ENCODE data around the gene PAPPA2.
A peak's percentile ranks its signal among the peaks of the same experiment; 100 is the strongest.
"Not testable (repeated sequence)": the region's sequence is repeated elsewhere in the genome, so short reads cannot be mapped to it uniquely, and the experiment has no call there.

The PAPPA2 gene

DNA sequence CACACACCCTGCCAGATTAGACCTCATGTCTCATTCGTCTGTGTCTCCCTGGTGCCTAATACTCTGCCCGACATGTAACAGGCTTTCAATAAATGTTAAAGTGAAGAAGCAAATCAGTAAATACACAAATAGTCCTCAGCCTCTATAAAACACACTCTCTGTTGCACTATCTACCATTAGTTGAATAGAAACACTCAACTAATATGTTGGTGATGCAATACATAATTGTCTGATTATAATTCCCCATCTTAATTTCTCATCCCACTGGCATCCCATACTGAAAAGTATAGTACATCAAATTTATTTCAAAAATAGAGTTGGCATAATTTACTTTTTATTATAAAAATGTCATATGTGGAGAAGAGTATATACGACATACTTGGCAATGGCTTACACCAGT, 162.4 kb downstream of the PAPPA2 start:
- H3K4me3 Mint-ChIP-seq = no peak overlapping the region
- no peaks in the 10 kb centered on the region for H3K4me1 Mint-ChIP-seq
- ATAC-seq (replicated peaks) = no peak
- H3K9me3 Mint-ChIP-seq = peaks cover 5% of the 10 kb centered on the region in 2 donors
- no peak for DNase-seq
- H3K27ac Mint-ChIP-seq = no peak overlapping the region
- no peaks in the 10 kb centered on the region for H3K27me3 Mint-ChIP-seq
- H3K36me3 Mint-ChIP-seq = no peaks in the 10 kb centered on the region

- H3K4me3 Mint-ChIP-seq = no peak overlapping the region
- H3K27me3 Mint-ChIP-seq = no peaks in the 10 kb centered on the region
- peaks cover 5% of the 10 kb centered on the region in 2 donors for H3K9me3 Mint-ChIP-seq
- H3K36me3 Mint-ChIP-seq = no peaks in the 10 kb centered on the region
- no peaks in the 10 kb centered on the region for H3K4me1 Mint-ChIP-seq
- no peak for ATAC-seq (replicated peaks)
- DNase-seq = no peak
- no peak overlapping the region for H3K27ac Mint-ChIP-seq
Observed at GRCh38 chr1:176626572-176627061, 163.6 kb downstream of the PAPPA2 start.

DNA sequence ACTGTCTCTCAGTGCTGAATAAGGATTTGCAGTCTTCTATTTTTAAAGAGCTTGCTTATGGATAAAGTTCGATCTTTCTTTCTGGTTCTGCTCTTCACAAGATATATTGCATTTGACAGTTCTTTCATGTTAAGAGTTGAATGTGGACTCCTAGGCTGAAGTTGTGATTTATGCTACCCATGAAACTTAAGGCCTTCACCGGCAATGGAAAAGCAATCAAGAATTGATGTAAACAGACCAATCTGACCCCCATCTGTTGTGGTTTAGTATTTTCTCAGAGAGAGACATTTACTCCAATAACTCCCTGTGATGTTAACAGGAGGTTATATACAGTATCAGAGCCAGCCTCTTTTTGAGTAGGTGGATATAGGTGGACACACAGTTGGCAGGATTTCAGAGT, 165.8 kb downstream of the PAPPA2 start:
- ATAC-seq (replicated peaks) (no peak), DNase-seq (no peak)
- no peaks in the 10 kb centered on the region for H3K27me3 Mint-ChIP-seq
- no peaks in the 10 kb centered on the region for H3K4me1 Mint-ChIP-seq
- H3K4me3 Mint-ChIP-seq = no peak overlapping the region
- no peak overlapping the region for H3K27ac Mint-ChIP-seq
- H3K9me3 Mint-ChIP-seq = peaks cover 0 to under 1% of the 10 kb centered on the region in 2 donors
- no peaks in the 10 kb centered on the region for H3K36me3 Mint-ChIP-seq

- H3K27me3 Mint-ChIP-seq; H3K9me3 Mint-ChIP-seq; H3K36me3 Mint-ChIP-seq; H3K4me1 Mint-ChIP-seq; DNase-seq; ATAC-seq (replicated peaks); H3K27ac Mint-ChIP-seq; H3K4me3 Mint-ChIP-seq: not testable (repeated sequence)
Observed at GRCh38 chr1:176634733-176635132, 171.8 kb downstream of the PAPPA2 start.

- no peak overlapping the region for H3K27ac Mint-ChIP-seq
- H3K27me3 Mint-ChIP-seq = peaks cover 0 to 4% of the 10 kb centered on the region in 2 donors
- no peaks in the 10 kb centered on the region for H3K9me3 Mint-ChIP-seq
- ATAC-seq (replicated peaks) = no peak
- no peak for DNase-seq
- H3K4me1 Mint-ChIP-seq = no peaks in the 10 kb centered on the region
- no peaks in the 10 kb centered on the region for H3K36me3 Mint-ChIP-seq
- H3K4me3 Mint-ChIP-seq = no peak overlapping the region
Observed at GRCh38 chr1:176638713-176639526, 175.9 kb downstream of the PAPPA2 start.

DNA sequence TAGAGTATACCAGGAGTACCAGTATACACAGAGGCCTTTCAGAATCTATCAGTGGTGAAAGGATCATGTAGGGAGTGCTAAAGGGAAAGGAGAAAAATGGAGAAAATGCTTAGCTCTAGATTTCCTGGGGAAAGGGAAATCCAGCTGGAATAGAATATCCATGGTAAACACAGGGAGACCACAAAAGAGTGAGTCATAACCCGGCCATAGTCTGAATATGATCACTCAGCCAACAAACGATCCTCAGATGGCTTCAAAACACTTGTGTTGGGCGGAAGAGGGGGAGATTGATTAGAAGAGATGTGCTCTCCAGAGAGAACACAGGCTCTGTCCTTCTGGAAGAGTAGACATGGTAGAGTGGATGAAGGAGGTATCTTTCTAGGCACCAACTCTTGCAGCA, 180.6 kb downstream of the PAPPA2 start:
- peaks cover under 1 to 8% of the 10 kb centered on the region in 2 donors for H3K9me3 Mint-ChIP-seq
- H3K27ac Mint-ChIP-seq = no peak overlapping the region
- DNase-seq (no peak), ATAC-seq (replicated peaks) (no peak)
- no peaks in the 10 kb centered on the region for H3K4me1 Mint-ChIP-seq
- peaks cover 0 to 4% of the 10 kb centered on the region in 2 donors for H3K27me3 Mint-ChIP-seq
- no peaks in the 10 kb centered on the region for H3K36me3 Mint-ChIP-seq
- H3K4me3 Mint-ChIP-seq = no peak overlapping the region

DNA sequence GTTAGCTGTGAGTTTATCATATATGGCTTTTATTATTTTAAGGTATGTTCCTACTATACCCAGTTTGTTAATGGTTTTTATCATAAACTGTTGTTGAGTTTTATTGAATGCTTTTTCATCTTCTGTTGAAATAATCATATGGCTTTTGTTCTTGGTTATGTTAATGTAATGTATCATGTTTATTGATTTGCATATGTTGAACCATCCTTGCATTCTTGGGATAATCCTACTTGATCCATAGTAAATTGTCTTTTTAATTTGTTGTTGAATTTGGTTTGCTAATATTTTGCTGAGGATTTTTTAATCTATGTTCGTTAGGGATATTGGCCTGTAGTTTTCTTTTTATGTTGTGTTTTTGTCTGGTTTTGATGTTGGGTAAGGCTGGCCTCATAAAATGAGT, 185.6 kb downstream of the PAPPA2 start:
- H3K36me3 Mint-ChIP-seq = no peaks in the 10 kb centered on the region
- no peak for ATAC-seq (replicated peaks)
- DNase-seq = no peak
- H3K9me3 Mint-ChIP-seq = peaks cover 22 to 26% of the 10 kb centered on the region in 2 donors
- no peak overlapping the region for H3K27ac Mint-ChIP-seq
- peaks cover 0 to 3% of the 10 kb centered on the region in 2 donors for H3K27me3 Mint-ChIP-seq
- no peaks in the 10 kb centered on the region for H3K4me1 Mint-ChIP-seq
- no peak overlapping the region for H3K4me3 Mint-ChIP-seq

- no peak overlapping the region for H3K4me3 Mint-ChIP-seq
- no peaks in the 10 kb centered on the region for H3K36me3 Mint-ChIP-seq
- DNase-seq = no peak
- no peaks in the 10 kb centered on the region for H3K4me1 Mint-ChIP-seq
- ATAC-seq (replicated peaks) = no peak
- H3K27ac Mint-ChIP-seq = no peak overlapping the region
- H3K9me3 Mint-ChIP-seq = peaks cover 9 to 13% of the 10 kb centered on the region in 2 donors
- peaks cover 6 to 7% of the 10 kb centered on the region in 2 donors for H3K27me3 Mint-ChIP-seq
Observed at GRCh38 chr1:176656257-176656995, 193.5 kb downstream of the PAPPA2 start.

DNA sequence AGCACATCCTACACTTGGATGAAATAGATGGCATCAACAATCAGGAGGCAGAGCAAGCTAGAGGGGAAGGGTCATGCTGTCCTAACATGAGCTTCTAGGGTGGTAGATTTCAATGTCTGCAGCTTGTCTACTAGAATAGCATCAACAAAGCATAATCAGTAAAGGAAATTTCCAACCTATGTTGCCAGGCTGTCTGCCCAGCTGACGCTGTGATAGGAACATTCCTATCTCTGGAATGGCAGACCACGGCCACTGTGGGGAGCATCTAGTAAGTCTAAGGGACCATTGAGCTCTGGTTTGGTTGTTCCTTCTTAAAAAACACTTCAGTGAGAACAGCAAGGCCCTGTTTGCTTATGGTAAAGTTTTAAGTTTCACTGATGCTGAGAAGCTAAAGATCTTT, 206.8 kb downstream of the PAPPA2 start:
- H3K4me1 Mint-ChIP-seq = no peaks in the 10 kb centered on the region
- ATAC-seq (replicated peaks) (no peak), DNase-seq (no peak)
- H3K9me3 Mint-ChIP-seq = peaks cover 0 to 2% of the 10 kb centered on the region in 2 donors
- H3K27ac Mint-ChIP-seq = no peak overlapping the region
- H3K27me3 Mint-ChIP-seq = no peaks in the 10 kb centered on the region
- no peak overlapping the region for H3K4me3 Mint-ChIP-seq
- H3K36me3 Mint-ChIP-seq = no peaks in the 10 kb centered on the region

DNA sequence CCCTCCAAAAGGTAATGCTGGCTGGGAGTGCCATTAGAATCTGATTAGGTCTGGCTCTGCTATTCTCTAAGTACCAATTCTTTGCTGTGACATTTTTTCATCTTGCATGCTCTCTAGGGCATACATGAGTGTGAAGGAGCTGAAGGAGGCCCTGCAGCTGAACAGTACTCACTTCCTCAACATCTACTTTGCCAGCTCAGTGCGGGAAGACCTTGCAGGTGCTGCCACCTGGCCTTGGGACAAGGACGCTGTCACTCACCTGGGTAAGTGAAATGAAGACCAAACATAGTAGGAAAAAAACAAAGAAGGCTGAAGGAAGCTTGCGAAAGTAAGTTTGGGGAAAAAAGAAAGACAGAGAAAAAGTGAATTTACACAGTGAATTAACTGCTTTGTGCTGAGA, 207.9 kb downstream of the PAPPA2 start:
- no peak overlapping the region for H3K4me3 Mint-ChIP-seq
- H3K36me3 Mint-ChIP-seq = no peaks in the 10 kb centered on the region
- H3K27ac Mint-ChIP-seq = no peak overlapping the region
- DNase-seq (no peak), ATAC-seq (replicated peaks) (no peak)
- no peaks in the 10 kb centered on the region for H3K4me1 Mint-ChIP-seq
- peaks cover 0 to 2% of the 10 kb centered on the region in 2 donors for H3K9me3 Mint-ChIP-seq
- H3K27me3 Mint-ChIP-seq = no peaks in the 10 kb centered on the region

GRCh38 chr1:176682830-176683535, 220.0 kb downstream of the PAPPA2 start:
- DNase-seq (no peak), ATAC-seq (replicated peaks) (no peak)
- no peaks in the 10 kb centered on the region for H3K36me3 Mint-ChIP-seq
- no peaks in the 10 kb centered on the region for H3K4me1 Mint-ChIP-seq
- no peak overlapping the region for H3K4me3 Mint-ChIP-seq
- H3K9me3 Mint-ChIP-seq = peaks cover 2 to 4% of the 10 kb centered on the region in 2 donors
- H3K27me3 Mint-ChIP-seq = peaks cover 9% of the 10 kb centered on the region in 2 donors
- no peak overlapping the region for H3K27ac Mint-ChIP-seq

DNA sequence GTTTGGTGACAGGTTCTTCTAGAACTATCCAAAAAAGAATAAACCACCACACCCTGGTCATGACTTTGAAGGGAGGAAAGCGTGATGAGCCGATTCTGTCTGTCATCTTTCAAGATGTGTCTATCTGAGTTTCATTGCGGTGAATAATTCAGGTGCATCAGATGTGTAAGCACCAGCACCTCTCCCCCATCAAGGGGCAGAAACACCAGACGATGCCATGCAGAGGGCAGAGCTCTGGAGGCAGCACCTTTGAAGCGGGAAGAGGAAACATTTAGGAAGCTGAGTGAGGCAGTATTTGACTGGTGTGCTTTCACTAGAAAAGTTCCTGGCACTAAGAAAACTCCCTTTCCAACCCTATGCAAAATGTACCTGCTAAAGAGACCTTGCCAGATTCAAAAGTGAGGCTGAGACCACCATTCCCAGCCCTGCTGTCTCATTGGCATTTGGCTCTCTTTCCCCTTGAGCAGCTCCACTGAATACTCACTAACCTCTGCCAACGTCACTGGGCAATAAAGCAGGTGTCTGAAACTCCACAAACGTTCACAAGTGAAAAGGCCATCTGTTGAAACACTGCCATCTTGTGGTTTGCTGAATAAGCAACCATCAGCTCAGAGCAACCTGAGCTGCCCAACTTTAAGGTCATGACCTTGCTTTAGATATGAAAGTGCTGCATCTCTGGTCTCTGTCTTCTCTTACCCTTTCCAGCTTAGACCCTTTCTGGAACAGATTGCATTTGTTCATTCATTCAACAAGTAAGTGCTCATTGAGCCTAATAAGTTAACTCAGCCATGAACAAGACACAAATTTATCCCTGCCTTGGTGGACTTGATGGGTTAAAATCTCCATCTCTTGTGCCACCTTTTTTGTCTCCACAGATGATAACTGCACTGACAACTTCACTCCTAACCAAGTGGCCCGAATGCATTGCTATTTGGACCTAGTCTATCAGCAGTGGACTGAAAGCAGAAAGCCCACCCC, 228.6 kb downstream of the PAPPA2 start:
- ATAC-seq (replicated peaks) (peak; percentile 80 to 88), DNase-seq (peak; percentile 9)
- Mint-ChIP-seq H3K4me1 (no peaks in the 10 kb centered on the region), H3K36me3 (no peaks in the 10 kb centered on the region), H3K4me3 (no peak overlapping the region), H3K27ac (no peak overlapping the region), H3K9me3 (no peaks in the 10 kb centered on the region), H3K27me3 (peaks cover 0 to 9% of the 10 kb centered on the region in 2 donors)

DNA sequence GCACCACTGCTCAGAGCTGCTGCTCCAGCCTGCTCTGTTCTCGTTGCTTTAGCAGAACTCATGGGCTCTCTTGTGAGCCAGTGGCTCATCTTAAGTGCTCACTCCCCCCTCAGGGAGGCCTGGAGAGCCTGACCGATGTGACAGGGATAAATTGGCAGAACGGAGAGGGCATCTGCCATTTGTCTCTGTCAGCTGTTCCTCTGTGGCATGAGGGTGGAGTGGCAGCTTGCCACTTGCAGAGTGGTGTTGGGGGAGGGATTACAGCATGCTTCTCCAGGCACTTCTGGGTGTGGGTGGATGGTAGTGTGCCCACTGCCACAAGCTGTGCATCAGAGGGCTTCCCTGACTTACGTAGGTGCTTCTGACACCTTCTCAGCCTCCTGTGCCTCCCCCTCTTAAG, 229.5 kb downstream of the PAPPA2 start:
- DNase-seq = no peak
- Mint-ChIP-seq H3K36me3 (no peaks in the 10 kb centered on the region), H3K27ac (no peak overlapping the region), H3K4me1 (no peaks in the 10 kb centered on the region), H3K9me3 (no peaks in the 10 kb centered on the region), H3K4me3 (no peak overlapping the region), H3K27me3 (peaks cover 0 to 9% of the 10 kb centered on the region in 2 donors)
- ATAC-seq (replicated peaks) = no peak
